ENCODE data around the gene MYO5A.
"Not testable (repeated sequence)": the region's sequence is repeated elsewhere in the genome, so short reads cannot be mapped to it uniquely, and the experiment has no call there.

MYO5A gene

DNA sequence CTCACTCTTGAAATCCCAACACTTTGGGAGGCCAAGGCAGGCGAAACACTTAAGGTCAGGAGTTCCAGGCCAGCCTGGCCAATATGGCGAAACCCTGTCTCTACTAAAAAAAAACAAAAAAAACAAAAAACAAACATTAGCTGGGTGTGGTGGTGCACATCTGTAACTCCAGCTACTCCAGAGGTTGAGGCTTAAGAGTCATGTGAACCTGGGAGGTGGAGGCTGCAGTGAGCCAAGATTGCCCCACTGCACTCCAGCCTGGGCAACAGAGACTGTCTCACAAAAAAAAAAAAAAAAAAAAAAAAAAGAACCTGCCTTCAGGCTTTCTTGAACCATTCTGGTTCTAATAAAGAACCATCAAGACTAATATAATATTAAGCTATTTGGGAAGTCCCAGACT is 23.6 kb upstream of the MYO5A start:
- Histone ChIP-seq H3K27me3 (ENCODE audit: insufficient read depth, low read length) (no peaks in the 10 kb centered on the region), H3K79me2 (ENCODE audit: insufficient read depth, low read length) (peaks cover 43% of the 10 kb centered on the region), H3K27ac (ENCODE audit: low read depth, low read length, poor library complexity, severe bottlenecking) (no peak overlapping the region), H2AFZ (ENCODE audit: low read length) (no peak overlapping the region), H3K4me1 (ENCODE audit: insufficient read depth, low read length, severe bottlenecking) (no peaks in the 10 kb centered on the region), H3K4me2 (ENCODE audit: low read length) (no peak overlapping the region), H3K9me2 (ENCODE audit: low read depth, low read length) (no peaks in the 10 kb centered on the region), H4K20me1 (ENCODE audit: insufficient read depth, low read length) (0 out of 2 replicates have a peak, but pooled peaks cover 4% of the 10 kb centered on the region), H3K9ac (ENCODE audit: low read length) (no peak overlapping the region), H3K36me3 (ENCODE audit: insufficient read depth, low read length) (peaks cover 97% of the 10 kb centered on the region), H3K4me3 (ENCODE audit: low read depth, low read length, poor library complexity, severe bottlenecking) (no peak overlapping the region), H3K9me3 (ENCODE audit: low read length) (no peaks in the 10 kb centered on the region), H3F3A (ENCODE audit: insufficient read depth, low read length) (0 out of 2 replicates have a peak, but pooled peaks cover 5% of the 10 kb centered on the region)
- TF ChIP-seq, protein P1, sequence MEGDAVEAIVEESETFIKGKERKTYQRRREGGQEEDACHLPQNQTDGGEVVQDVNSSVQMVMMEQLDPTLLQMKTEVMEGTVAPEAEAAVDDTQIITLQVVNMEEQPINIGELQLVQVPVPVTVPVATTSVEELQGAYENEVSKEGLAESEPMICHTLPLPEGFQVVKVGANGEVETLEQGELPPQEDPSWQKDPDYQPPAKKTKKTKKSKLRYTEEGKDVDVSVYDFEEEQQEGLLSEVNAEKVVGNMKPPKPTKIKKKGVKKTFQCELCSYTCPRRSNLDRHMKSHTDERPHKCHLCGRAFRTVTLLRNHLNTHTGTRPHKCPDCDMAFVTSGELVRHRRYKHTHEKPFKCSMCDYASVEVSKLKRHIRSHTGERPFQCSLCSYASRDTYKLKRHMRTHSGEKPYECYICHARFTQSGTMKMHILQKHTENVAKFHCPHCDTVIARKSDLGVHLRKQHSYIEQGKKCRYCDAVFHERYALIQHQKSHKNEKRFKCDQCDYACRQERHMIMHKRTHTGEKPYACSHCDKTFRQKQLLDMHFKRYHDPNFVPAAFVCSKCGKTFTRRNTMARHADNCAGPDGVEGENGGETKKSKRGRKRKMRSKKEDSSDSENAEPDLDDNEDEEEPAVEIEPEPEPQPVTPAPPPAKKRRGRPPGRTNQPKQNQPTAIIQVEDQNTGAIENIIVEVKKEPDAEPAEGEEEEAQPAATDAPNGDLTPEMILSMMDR (IDR thresholded peaks at IDR 0.05; ENCODE audit: low read length), result no peak
- TF ChIP-seq EZH2 (IDR thresholded peaks at IDR 0.05; ENCODE audit: borderline replicate concordance, low read length), result no peak

DNA sequence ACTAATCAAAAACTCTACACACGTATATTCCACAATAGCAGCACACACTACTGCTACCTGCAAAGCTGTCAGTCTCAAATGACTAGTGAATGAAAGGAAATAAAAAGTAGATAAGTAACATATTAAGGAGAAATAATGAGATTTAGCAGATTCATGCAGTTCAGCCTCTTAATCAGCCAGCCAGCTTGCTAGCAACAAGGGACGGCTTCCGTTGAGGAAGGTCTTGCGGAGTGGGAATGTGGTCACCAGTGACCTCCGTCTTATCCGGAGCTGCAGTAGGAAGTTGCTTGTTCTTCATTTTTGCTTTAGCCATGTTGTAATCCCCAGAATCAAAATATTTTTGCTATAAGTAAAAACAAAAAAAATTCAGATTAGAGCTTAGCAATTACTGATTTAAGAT is 23.1 kb upstream of the MYO5A start:
- Histone ChIP-seq H3K27ac (ENCODE audit: low read depth, low read length, poor library complexity, severe bottlenecking) (no peak overlapping the region), H3K36me3 (ENCODE audit: insufficient read depth, low read length) (peaks cover 97% of the 10 kb centered on the region)

DNA sequence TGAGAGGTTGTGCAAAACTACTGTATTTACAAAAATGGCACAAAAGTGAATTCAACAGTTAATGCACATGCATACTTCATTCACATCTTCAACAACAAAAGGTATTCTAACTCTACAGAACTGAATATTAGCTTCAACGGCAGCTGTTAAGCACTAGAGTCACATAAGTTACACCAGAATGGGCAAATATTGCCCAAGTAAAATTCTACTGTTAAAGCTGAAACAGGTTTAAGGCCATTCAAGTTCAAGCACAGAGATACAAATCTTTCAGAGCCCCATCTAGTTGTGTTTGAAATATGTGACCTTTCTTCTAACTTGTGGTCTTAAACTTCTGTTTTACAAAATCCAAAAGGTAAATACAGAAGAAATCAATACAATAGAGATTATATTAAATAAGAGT is 22.5 kb upstream of the MYO5A start:
- not testable (repeated sequence) for H3K27ac ChIP-seq (ENCODE audit: low read depth, low read length, poor library complexity, severe bottlenecking); H3K4me3 ChIP-seq (ENCODE audit: low read depth, low read length, poor library complexity, severe bottlenecking); H2AFZ ChIP-seq (ENCODE audit: low read length); H3K9me3 ChIP-seq (ENCODE audit: low read length); H3F3A ChIP-seq (ENCODE audit: insufficient read depth, low read length); H3K27me3 ChIP-seq (ENCODE audit: insufficient read depth, low read length); H3K9ac ChIP-seq (ENCODE audit: low read length); H3K9me2 ChIP-seq (ENCODE audit: low read depth, low read length); H3K4me2 ChIP-seq (ENCODE audit: low read length); H3K4me1 ChIP-seq (ENCODE audit: insufficient read depth, low read length, severe bottlenecking); H4K20me1 ChIP-seq (ENCODE audit: insufficient read depth, low read length)
- peaks cover 31% of the 10 kb centered on the region for H3K79me2 ChIP-seq (ENCODE audit: insufficient read depth, low read length)
- peaks cover 97% of the 10 kb centered on the region for H3K36me3 ChIP-seq (ENCODE audit: insufficient read depth, low read length)

More for the DNA sequence above, 23.1 kb upstream of the MYO5A start:
- Histone ChIP-seq H3K9me2 (ENCODE audit: low read depth, low read length) (no peaks in the 10 kb centered on the region), H3K9me3 (ENCODE audit: low read length) (no peaks in the 10 kb centered on the region), H3K79me2 (ENCODE audit: insufficient read depth, low read length) (peaks cover 37% of the 10 kb centered on the region), H3K4me3 (ENCODE audit: low read depth, low read length, poor library complexity, severe bottlenecking) (no peak overlapping the region), H3K4me1 (ENCODE audit: insufficient read depth, low read length, severe bottlenecking) (no peaks in the 10 kb centered on the region), H3K4me2 (ENCODE audit: low read length) (no peak overlapping the region), H4K20me1 (ENCODE audit: insufficient read depth, low read length) (0 out of 2 replicates have a peak, but pooled peaks cover 4% of the 10 kb centered on the region), H3K9ac (ENCODE audit: low read length) (no peak overlapping the region), H3F3A (ENCODE audit: insufficient read depth, low read length) (0 out of 2 replicates have a peak, but pooled peaks cover 5% of the 10 kb centered on the region), H3K27me3 (ENCODE audit: insufficient read depth, low read length) (no peaks in the 10 kb centered on the region), H2AFZ (ENCODE audit: low read length) (no peak overlapping the region)
- TF ChIP-seq, protein P1 (IDR thresholded peaks at IDR 0.05; ENCODE audit: low read length), result no peak
- TF ChIP-seq EZH2 (IDR thresholded peaks at IDR 0.05; ENCODE audit: borderline replicate concordance, low read length), result no peak

DNA sequence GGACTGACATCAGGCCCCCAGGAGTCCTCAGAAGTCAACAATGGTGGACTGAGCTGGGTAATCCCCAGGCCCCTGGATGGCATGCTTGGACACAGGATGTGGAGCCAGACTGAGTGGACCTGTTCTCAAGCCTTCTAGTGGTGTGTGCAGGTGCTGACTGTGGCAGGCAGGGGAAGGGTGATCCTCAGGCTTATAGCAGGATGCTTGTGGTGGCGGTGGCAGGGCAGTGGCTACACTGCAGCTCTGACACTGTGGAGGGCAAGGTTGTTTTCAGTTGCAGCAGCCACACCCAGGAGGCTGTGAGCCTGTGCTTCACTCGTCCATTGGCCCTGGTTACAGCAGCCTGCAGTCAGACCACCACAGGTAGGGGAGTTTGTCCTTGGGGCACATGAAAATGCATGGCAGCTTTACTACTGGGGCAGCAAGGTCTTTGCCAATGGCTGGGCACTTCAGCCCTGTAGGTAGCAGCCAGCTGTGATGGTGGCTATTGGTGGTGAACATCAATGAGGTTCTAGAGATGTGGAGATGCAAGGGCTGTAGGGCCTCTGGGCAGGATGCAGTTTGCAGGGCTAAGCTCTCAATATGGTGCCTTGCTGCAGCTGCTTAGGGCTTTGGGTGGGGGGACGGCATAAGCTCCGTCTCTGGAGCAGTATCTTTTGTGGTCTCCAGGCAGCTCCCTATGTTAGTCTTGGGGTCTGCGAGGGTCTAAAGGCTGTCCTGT is 17.5 kb upstream of the MYO5A start:
- Histone ChIP-seq H3K9ac (ENCODE audit: low read length) (no peak overlapping the region), H3K27me3 (ENCODE audit: insufficient read depth, low read length) (no peaks in the 10 kb centered on the region), H3K27ac (ENCODE audit: low read depth, low read length, poor library complexity, severe bottlenecking) (no peak overlapping the region), H3K36me3 (ENCODE audit: insufficient read depth, low read length) (peaks cover 56% of the 10 kb centered on the region), H3K4me1 (ENCODE audit: insufficient read depth, low read length, severe bottlenecking) (no peaks in the 10 kb centered on the region), H3K4me2 (ENCODE audit: low read length) (no peak overlapping the region), H3K79me2 (ENCODE audit: insufficient read depth, low read length) (no peaks in the 10 kb centered on the region), H3K9me3 (ENCODE audit: low read length) (no peaks in the 10 kb centered on the region), H3F3A (ENCODE audit: insufficient read depth, low read length) (no peaks in the 10 kb centered on the region), H2AFZ (ENCODE audit: low read length) (no peak overlapping the region), H3K4me3 (ENCODE audit: low read depth, low read length, poor library complexity, severe bottlenecking) (no peak overlapping the region), H3K9me2 (ENCODE audit: low read depth, low read length) (no peaks in the 10 kb centered on the region), H4K20me1 (ENCODE audit: insufficient read depth, low read length) (no peaks in the 10 kb centered on the region)
- TF ChIP-seq EZH2 (IDR thresholded peaks at IDR 0.05; ENCODE audit: borderline replicate concordance, low read length), result no peak
